Large intestine (tissue), 3 donors: Measurements from ENCODE around the gene PCK1. TPM values are rescaled to one million over a fixed set of nuclear protein-coding genes. Genes with fewer than 3 reads are reported as not detected.

Experiments used
- DNase-seq, 2 donors: peaks; one replicate each; pipeline versions ENCODE4 v3.0.0 to v3.0.0-alpha.2; 2013
- H3K27ac ChIP-seq: one replicate; pipeline ENCODE4 v1.5.1; 2013; ENCODE audit warnings: low read length
- H3K27me3 ChIP-seq: 2 replicates; pipeline ENCODE4 v1.6.1; 2013; ENCODE audit warnings: low read length; ENCODE audit not compliant: control insufficient read depth, insufficient read depth
- H3K36me3 ChIP-seq: 2 replicates; pipeline ENCODE4 v1.6.1; 2013; ENCODE audit warnings: low read length; ENCODE audit not compliant: control insufficient read depth, insufficient read depth
- H3K4me1 ChIP-seq: one replicate; pipeline ENCODE4 v1.6.1; 2013; ENCODE audit warnings: low read length; ENCODE audit not compliant: control insufficient read depth, insufficient read depth
- H3K4me3 ChIP-seq: one replicate; pipeline ENCODE4 v1.5.1; 2013; ENCODE audit warnings: low read length
- H3K9me3 ChIP-seq: one replicate; pipeline ENCODE4 v1.6.1; 2013; ENCODE audit warnings: mild to moderate bottlenecking, low read depth, low read length, moderate library complexity; ENCODE audit not compliant: control insufficient read depth
- WGBS: methylation state at CpG from one replicate; pipeline ENCODE4 v1.1.5; 2013; ENCODE audit warnings: low lambda C conversion rate; ENCODE audit not compliant: insufficient coverage; 5-methylcytosine and 5-hydroxymethylcytosine counted together
- polyA plus RNA-seq: library from polyadenylated mRNA; unstranded; fragments of 120-200 nt; gene quantifications from one replicate; pipeline ENCODE4 v1.2.1, GENCODE V29; 2013

The PCK1 gene
- polyA plus RNA-seq, 1 donor: 13.3 TPM

DNA sequence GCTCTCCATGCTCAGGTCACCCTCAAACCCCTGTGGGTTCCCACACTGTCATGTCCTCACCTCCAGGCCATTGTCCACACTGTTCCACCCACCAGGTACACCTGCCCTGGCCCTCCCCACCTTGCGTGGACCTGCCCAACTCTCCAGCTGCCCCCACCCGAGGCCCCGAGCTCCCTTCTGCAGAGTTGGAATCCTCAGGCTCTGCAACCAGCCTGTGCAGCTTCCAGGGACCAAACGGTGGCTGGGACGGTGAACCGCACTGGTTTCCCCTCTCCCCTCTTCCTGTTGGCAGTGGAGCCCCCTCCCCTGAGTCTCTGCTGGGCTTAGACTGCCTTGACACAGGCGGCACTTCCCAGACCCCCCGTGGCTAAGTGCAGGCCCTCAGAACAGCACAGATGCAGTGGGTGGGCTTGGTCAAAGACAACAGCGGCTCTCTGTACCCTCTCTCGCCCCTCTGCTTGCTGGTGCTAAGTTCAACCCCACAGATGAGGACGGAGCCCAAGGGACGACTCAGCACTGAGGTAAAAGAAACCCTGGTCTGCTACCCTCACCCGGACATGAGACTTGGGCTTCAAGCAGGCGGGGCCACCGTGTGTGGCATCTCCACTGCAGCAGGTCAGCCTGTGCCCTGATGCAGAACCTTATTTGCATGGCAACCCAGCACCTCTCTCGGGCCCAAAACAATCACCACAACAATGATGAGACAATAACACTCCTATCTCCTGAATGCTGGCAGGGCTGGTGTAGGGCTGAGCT, 48.4 kb downstream of the PCK1 start:
- Histone ChIP-seq H3K27me3 (no peaks in the 10 kb centered on the region), H3K27ac (no peak overlapping the region), H3K36me3 (no peaks in the 10 kb centered on the region), H3K4me1 (peaks cover 9% of the 10 kb centered on the region), H3K9me3 (no peaks in the 10 kb centered on the region), H3K4me3 (no peak overlapping the region)
- no peak for DNase-seq
- no CpG with 5 or more reads among the region's 16 CpGs for WGBS

DNA sequence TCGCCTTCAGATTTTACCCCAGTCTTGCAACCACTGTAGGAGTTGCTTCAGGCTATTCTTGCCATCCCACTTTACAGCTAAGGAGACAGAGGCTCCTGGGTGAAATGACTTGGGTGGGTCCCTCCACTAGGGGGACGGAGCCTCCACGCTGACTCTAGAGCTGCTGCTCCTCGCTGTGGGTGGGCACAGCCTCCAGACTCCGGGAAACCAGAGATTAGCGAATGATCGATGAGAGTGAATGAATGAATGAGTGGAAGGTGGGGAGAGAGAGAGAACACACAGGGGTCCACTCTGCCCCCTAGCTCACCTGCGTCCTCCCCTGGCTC, 48.9 kb downstream of the PCK1 start:
- DNase-seq: no peak
- no peak overlapping the region for H3K4me3 ChIP-seq
- no peaks in the 10 kb centered on the region for H3K27me3 ChIP-seq
- no peaks in the 10 kb centered on the region for H3K9me3 ChIP-seq
- no peaks in the 10 kb centered on the region for H3K36me3 ChIP-seq
- WGBS: no CpG with 5 or more reads among the region's 8 CpGs
- H3K4me1 ChIP-seq: peaks cover 4% of the 10 kb centered on the region
- no peak overlapping the region for H3K27ac ChIP-seq

GRCh38 chr20:57610261-57610952, 49.5 kb downstream of the PCK1 start:
- Histone ChIP-seq H3K36me3 (no peaks in the 10 kb centered on the region), H3K4me3 (no peak overlapping the region), H3K9me3 (no peaks in the 10 kb centered on the region), H3K4me1 (peaks cover under 1% of the 10 kb centered on the region), H3K27me3 (no peaks in the 10 kb centered on the region), H3K27ac (no peak overlapping the region)
- no peak for DNase-seq
- WGBS: no CpG with 5 or more reads among the region's 18 CpGs

DNA sequence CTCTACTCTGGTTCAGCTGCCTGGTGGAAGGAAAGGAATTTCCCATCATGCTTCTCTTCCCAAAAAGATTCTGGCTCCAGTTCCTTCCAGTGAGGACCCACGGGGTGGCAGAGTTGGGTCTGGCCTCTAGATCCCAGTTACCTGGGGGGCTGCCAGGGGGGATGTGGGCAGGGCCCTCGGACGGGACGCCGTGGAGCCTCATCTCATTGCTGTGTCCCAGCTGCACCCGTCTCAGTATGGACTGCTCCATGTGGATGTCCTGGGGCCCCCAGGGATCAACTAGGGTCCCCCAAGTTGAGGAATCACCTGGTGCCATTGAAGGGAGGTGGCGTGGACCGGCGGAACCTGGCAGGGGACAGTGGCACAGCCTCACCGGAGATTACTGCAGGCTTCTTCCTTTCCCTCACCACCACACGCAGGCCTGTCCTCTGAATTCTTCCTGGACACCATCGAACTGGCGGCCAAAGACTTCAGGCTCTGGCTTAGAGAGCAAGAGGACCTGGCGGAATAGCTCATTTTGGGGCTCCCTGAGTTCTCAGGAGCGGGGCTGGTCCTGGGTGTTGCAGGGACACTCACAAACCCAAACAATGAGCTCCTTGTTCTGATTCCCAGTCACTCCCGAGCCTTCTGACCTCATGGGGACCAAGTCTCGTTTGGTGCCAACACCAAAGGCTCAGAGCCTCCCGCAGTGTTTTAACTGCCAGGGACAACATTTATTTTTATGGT, 50.8 kb downstream of the PCK1 start:
- H3K27ac ChIP-seq: no peak overlapping the region
- WGBS: no CpG with 5 or more reads among the region's 18 CpGs
- H3K36me3 ChIP-seq: no peaks in the 10 kb centered on the region
- no peak overlapping the region for H3K4me3 ChIP-seq
- H3K27me3 ChIP-seq: no peaks in the 10 kb centered on the region
- no peaks in the 10 kb centered on the region for H3K9me3 ChIP-seq
- no peak for DNase-seq
- H3K4me1 ChIP-seq: no peaks in the 10 kb centered on the region

DNA sequence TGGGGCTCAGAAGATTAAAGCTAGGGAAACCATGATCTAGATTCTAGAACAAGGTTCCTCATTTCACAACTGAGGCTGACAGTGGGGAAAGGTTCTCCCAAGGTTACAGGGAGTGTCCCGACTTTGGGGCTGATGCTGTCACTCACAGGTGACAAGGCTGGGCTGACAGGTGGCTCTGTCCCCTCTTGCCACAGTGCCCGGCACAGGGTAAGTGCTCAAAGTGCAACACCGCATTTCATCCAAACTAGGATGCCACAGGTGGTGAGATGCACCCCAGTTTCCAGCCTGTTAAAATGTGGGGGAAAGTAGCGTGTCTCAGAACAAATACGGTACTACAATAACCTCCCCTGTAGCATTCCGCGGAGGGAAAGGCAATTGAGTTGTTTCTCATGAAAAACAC, 51.5 kb downstream of the PCK1 start:
- no peaks in the 10 kb centered on the region for H3K9me3 ChIP-seq
- DNase-seq: no peak
- WGBS: 100% methylated on average over 1 of the region's 7 CpGs
- H3K27me3 ChIP-seq: no peaks in the 10 kb centered on the region
- H3K27ac ChIP-seq: no peak overlapping the region
- H3K4me1 ChIP-seq: no peaks in the 10 kb centered on the region
- H3K36me3 ChIP-seq: no peaks in the 10 kb centered on the region
- H3K4me3 ChIP-seq: no peak overlapping the region

GRCh38 chr20:57612916-57613315, 52.0 kb downstream of the PCK1 start:
- WGBS: no CpG with 5 or more reads among the region's 7 CpGs
- Histone ChIP-seq H3K9me3 (no peaks in the 10 kb centered on the region), H3K36me3 (no peaks in the 10 kb centered on the region), H3K4me3 (no peak overlapping the region), H3K27me3 (no peaks in the 10 kb centered on the region), H3K27ac (no peak overlapping the region), H3K4me1 (no peaks in the 10 kb centered on the region)
- no peak for DNase-seq

GRCh38 chr20:57613481-57613921, 52.6 kb downstream of the PCK1 start:
- Histone ChIP-seq H3K9me3 (no peaks in the 10 kb centered on the region), H3K4me1 (peaks cover 5% of the 10 kb centered on the region), H3K27me3 (no peaks in the 10 kb centered on the region), H3K4me3 (no peak overlapping the region), H3K27ac (no peak overlapping the region), H3K36me3 (no peaks in the 10 kb centered on the region)
- no peak for DNase-seq
- no CpG with 5 or more reads among the region's 12 CpGs for WGBS

- Histone ChIP-seq H3K9me3 (no peaks in the 10 kb centered on the region), H3K27ac (no peak overlapping the region), H3K27me3 (no peaks in the 10 kb centered on the region), H3K36me3 (no peaks in the 10 kb centered on the region), H3K4me3 (no peak overlapping the region), H3K4me1 (peaks cover 7% of the 10 kb centered on the region)
- no CpG with 5 or more reads among the region's 16 CpGs for WGBS
- no peak for DNase-seq
Observed at GRCh38 chr20:57614490-57615444, 53.9 kb downstream of the PCK1 start.

DNA sequence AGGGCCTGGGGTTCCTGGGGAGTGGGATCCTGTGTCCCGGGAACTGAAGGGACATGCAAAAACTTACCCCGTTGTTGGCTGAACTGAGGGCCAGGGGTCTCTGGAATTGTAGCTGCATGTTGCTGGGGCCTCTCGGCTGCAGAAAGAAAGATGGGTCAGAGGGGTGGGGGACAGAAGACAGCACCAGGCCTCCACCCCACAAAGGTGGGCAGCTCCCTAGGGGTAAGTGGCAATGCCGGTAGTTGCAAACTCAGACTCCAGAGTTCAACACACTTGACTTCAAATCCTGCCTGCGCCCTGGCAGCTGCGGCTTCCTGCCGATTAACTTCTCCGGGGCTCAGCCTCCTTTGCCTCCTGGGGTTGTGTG, 54.5 kb downstream of the PCK1 start:
- Histone ChIP-seq H3K27me3 (no peaks in the 10 kb centered on the region), H3K9me3 (no peaks in the 10 kb centered on the region), H3K4me1 (peaks cover 7% of the 10 kb centered on the region), H3K4me3 (no peak overlapping the region), H3K27ac (no peak overlapping the region), H3K36me3 (no peaks in the 10 kb centered on the region)
- no peak for DNase-seq
- no CpG with 5 or more reads among the region's 8 CpGs for WGBS
